HG03342 (cell line): ENCODE data around the gene SRGN.
"Not testable (repeated sequence)": the region's sequence is repeated elsewhere in the genome, so short reads cannot be mapped to it uniquely, and the experiment has no call there.

Source experiments
- ATAC-seq: cut with Tn5 transposase; IDR thresholded peaks from one replicate; pipeline ENCODE4 v1.9.1; 2021; ENCODE audit warnings: mild to moderate bottlenecking, moderate library complexity; ENCODE audit not compliant: unreplicated experiment

SRGN gene

DNA sequence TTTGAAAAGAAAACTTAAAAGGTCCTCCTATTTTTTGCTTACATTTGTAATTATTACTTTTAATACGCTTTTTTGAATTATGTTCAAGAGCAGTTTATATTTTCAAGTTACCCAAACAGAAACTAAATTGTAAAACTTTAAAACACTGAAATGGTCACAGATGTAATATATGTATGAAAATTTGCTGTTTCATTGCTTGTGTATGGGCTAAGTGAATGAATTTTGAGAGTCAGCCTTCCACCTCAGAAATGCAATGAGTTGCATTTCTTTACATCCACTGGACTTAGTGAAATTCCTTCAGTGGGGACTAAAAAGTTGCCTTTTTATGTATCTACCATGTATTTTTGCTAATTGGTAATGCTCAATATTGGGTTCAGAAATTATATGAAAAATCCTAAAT lies 37.7 kb downstream of the SRGN start:
- ATAC-seq: no peak

DNA sequence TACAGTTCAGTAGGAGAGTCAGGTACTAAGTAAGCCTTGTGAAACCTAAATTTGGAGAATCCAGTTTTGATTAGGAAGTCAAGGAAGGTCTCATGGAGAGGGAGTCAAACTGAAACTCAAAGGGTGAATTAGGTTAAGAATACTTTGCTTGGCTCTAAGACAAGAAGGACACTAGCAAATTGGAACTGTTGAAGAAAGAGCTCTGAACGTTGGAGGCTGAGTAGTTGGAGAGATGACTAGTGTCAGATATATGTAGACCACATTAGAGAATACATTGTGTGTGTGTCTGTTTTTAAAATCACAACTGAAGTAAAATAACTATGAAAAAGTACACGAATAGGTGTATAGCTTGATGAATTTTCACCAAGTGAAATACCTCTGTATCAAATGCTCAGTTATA lies 42.3 kb downstream of the SRGN start:
- no peak for ATAC-seq

DNA sequence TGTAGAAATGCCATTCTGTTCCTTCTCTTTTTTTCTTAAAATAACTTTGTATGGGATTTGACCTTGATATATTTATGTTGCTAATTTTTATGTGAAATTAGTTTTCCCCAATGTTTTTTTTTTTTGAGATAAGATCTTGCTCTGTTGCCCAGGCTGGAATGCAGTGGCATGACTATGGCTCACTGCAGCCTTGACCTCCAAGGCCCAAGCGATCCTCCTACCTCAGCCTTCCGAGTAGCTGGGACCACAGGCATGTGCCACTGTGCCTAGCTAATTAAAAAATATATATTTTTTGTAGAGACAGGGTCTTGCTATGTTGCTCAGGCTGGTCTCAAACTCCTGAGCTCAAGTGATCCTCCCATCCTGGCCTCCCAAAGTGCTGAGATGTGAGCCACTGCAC lies 52.1 kb downstream of the SRGN start:
- no peak for ATAC-seq

DNA sequence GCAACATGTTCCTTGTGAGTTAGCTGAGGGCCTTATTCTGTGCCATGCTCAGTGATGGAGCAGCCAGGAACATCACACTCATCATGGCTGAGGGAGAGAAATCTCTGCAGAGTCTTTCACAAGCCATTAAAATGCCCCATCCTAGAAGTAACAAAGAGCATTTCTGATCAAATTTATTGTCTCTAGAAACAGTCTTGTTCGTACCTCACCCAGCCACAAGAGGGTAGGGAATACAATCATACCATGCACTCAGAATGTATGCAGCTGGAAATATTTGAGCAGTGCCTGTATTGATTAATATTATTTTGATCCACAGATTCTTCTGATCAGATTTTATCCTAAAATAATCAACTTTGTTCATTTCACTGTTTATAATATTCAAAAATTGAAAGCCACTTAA lies 53.4 kb downstream of the SRGN start:
- ATAC-seq: no peak

DNA sequence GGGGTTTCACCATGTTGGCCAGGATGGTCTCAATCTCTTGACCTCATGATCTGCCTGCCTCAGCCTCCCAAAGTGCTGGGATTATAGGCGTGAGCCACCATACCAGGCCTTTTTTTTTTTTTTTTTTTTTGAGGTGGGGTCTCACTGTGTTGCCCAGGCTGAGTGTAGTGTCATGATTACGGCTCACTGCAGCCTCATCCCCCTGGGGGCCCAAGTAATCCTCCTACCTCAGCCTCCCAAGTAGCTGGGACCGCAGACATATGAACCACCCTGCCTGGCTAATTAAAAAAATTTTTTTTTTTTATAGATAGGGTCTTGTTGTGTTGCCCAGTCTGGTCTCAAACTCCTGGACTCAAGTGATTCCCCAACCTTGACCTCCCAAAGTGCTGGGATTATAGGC lies 54.2 kb downstream of the SRGN start:
- not testable (repeated sequence) for ATAC-seq

DNA sequence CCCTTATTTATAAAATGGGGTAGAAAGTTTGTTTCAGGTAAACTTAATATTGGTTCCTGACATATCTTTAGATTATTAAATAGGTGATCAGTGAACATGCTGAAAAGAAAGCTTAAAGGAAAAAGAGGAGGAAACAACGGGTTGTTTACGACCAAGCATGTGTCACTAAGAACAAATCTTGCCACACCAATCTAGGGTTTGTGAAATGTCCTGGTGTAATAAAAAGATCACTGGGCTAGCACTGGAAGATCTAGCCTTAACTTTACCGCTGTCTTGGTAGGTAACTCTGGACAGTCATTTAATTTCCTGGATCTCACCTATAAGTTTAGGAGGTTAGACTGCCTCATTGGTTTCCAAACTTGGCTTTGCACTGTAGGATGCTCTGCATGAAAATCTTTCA lies 55.1 kb downstream of the SRGN start:
- ATAC-seq: no peak

DNA sequence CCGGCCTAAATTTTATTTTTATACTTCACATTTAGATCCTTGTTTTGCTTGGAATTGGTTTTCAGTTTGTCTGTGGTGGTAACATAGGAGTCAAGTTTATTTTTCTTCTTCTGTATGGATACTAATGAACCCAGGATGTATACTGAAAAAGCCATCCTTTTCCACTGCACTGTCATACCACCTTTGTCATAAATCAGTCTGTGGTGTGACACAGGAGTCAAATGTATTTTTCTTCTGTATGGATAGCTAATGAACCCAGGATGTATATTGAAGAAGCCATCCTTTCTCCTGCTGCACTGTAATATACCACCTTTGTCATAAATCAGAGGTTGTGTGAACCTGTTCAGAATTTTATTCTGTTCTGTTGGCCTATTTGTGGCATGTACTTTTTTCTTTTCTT lies 57.4 kb downstream of the SRGN start:
- no peak for ATAC-seq

DNA sequence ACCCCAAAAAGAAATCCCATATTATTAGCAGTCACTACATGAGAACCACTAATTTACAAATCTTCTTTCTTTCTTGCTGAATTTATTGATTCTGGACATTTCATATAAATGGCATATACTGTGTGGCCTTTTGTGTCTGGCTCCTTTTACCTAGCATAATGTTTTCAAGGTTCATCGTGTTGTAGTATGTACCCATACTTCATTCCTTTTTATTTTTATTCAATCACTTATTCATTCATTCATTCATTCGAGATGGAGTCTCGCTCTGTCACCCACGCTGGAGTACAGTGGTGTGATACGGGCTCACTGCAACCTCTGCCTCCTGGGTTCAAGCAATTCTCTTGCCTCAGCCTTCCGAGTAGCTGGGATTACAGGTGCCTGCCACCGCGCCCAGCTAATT lies 58.0 kb downstream of the SRGN start:
- ATAC-seq: no peak

DNA sequence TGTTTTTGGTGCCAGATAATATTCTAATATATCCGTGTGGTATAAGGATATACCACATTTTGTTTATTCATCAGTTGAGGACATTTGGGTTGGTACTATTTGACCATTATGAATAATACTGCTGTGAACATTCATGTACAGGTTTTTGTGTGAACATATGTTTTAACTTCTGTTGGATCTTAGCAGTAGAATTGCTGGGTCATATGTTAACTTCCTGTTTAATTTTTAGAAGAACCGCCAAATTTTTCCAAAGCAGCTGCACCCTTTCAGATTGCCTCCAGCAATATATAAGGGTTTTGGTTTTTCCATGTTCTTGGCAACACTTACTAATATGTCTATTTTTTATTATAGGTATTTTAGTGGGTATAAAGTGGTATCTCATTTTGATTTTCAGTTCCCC lies 58.9 kb downstream of the SRGN start:
- no peak for ATAC-seq

DNA sequence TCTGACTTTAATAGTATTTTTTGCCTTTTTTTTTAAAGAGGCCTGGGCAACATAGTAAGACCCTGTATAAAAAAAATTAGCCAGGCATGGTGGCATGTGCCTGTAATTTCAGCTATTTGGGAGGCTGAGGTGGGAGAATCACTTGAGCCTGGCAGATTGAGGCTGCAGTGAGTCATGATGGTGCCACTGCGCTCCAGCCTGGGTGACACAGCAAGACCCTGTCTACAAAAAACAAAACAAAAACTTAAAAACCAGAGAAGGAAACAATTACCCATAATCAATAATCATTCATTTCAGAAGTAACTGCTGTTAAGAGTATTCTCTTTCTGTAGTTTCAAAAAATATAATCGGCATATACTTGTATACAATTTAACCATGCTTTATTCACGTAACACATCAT lies 64.1 kb downstream of the SRGN start:
- ATAC-seq: no peak

DNA sequence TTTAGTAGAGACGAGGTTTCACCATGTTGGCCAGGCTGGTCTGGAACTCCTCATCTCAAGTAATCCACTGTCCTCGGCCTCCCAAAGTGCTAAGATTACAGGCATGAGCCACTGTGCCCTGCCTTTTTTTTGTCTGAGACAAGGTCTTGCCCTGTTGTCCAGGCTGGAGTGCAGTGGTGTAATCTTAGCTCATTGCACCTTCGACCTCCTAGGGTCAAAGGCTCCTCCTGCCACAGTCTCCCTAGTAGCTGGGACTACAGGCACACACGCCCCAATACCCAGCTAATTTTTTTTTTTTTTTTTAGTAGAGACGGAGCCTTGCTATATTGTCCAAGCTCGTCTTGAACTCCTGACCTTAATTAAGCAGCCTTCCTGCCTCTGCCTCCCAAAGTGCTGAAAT lies 65.3 kb downstream of the SRGN start:
- ATAC-seq: no peak
